Adrenal gland (tissue), 12 donors: ENCODE results near the gene KRTAP12-3. TPM values are rescaled to one million over a fixed set of nuclear protein-coding genes. Genes with fewer than 3 reads are reported as not detected.

Experiments
- DNase-seq, 7 donors: peaks; one replicate each; pipeline ENCODE4 v3.0.0-alpha.2; 2019 to 2020
- H3K27ac ChIP-seq, 5 donors: fragments of 200-600 bp; sonication (generic) in 4 of 5; 1 replicate in 3 of 5; 2 replicates in 2 of 5; pipeline versions ENCODE4 v1.5.1 to v1.8.0; 2016 to 2020; ENCODE audit warnings: mild to moderate bottlenecking in 1 of 5
- H3K27me3 ChIP-seq: fragments of 200-600 bp; 2 replicates; pipeline ENCODE4 v1.8.0; 2021
- H3K36me3 ChIP-seq, 2 donors: fragments of 200-600 bp; replicated peaks in 1 of 2; 1 replicate in 1 of 2; 2 replicates in 1 of 2; pipeline versions ENCODE4 v1.5.1 to v1.8.0; 2018 to 2022
- H3K4me1 ChIP-seq, 2 donors: fragments of 200-600 bp; replicated peaks in 1 of 2; 1 replicate in 1 of 2; 2 replicates in 1 of 2; pipeline versions ENCODE4 v1.5.1 to v1.8.0; 2018 to 2021
- H3K4me3 ChIP-seq, 4 donors: fragments of 200-600 bp; sonication (generic) in 3 of 4; one replicate each; pipeline ENCODE4 v1.5.1; 2016 to 2018
- H3K9me3 ChIP-seq, 3 donors: fragments of 200-600 bp; sonication (generic) in 1 of 3; replicated peaks in 1 of 3; 1 replicate in 2 of 3; 2 replicates in 1 of 3; pipeline versions ENCODE4 v1.5.1 to v1.8.0; 2016 to 2021
- CTCF ChIP-seq, 6 experiments: fragments of 450-650 bp in 4 of 6; fragments of 200-600 bp in 2 of 6; sonication (generic) in 1 of 6; IDR thresholded peaks; 1 replicate in 5 of 6; 2 replicates in 1 of 6; pipeline versions ENCODE4 v1.5.1 to v1.8.0; 2016 to 2021; ENCODE audit warnings: antibody characterized with exemption in 6 of 6, mild to moderate bottlenecking in 2 of 6, moderate library complexity in 1 of 6
- POLR2A ChIP-seq, 2 donors: fragments of 450-650 bp; IDR thresholded peaks; one replicate each; pipeline ENCODE4 v1.6.1; 2017; ENCODE audit warnings: antibody characterized with exemption in 2 of 2, mild to moderate bottlenecking in 2 of 2, moderate library complexity in 1 of 2
- WGBS, 4 donors: extraction: QIAGEN DNeasy Blood & Tissue Kit in 2 of 4; methylation state at CpG; one replicate each; pipeline versions ENCODE4 v1.1.5 to v1.1.7; 2013 to 2017; 5-methylcytosine and 5-hydroxymethylcytosine counted together
- intact Hi-C, 2 donors: fragments of 100-400 bp; cut with DNase I; formaldehyde crosslinking; loops; one replicate each; pipeline versions ENCODE4 v1.14.1 to v1.15.0; 2022 to 2023
- polyA plus RNA-seq, 3 donors: library from polyadenylated mRNA; stranded (reverse); fragments of 200-250 nt in 2 of 3; fragments of 350-450 nt in 1 of 3; fragmentation: Illumina TruSeq in 1 of 3; extraction: RNeasy Lipid Tissue Mini Kit (QIAGEN cat#74804) in 1 of 3; gene quantifications; one replicate each; pipeline ENCODE4 v1.2.3, GENCODE V29; 2013 to 2014
- small RNA-seq, 2 donors: library from RNA; depleted of rRNA; stranded (forward); fragments of <200 nt; gene quantifications; one replicate each; pipeline ENCODE3, GENCODE V24; 2016
- total RNA-seq, 9 donors: library from RNA; depleted of rRNA in 4 of 9; stranded (reverse); fragments of >200 nt in 4 of 9; fragments of 120-200 nt in 1 of 9; fragmentation: NEBNext Ultra II Directional in 1 of 9; extraction: Animal tissue kit (Norgen Biotek cat#: 25700) in 1 of 9; gene quantifications; one replicate each; pipeline versions ENCODE4 v1.1.0 to v1.2.4, GENCODE V29; 2013 to 2023
- donor health status: healthy with polysubstance abuse.
- donor health status: Bipolar disorder and iron deficiency.
- donor health status: DM: yes; HTN: yes; CAD: no.
- donor health status: DM: no; HTN: no; CAD: no.
- donor health status: DM: no; HTN: no; CAD: no.
- donor health status: DM: yes; HTN: yes; CAD: no.

KRTAP12-3 gene
- total and polyA plus RNA-seq, 12 donors = not detected

- no peak overlapping the region for H3K4me3 ChIP-seq
- no peaks in the 10 kb centered on the region for H3K36me3 ChIP-seq
- H3K9me3 ChIP-seq = no peaks in the 10 kb centered on the region
- no peak overlapping the region for H3K27ac ChIP-seq
- no peaks in the 10 kb centered on the region for H3K4me1 ChIP-seq
- intact Hi-C loops = no loop called here
- 4 to 13% (median 5%) methylated on average over 21 to 54 of the region's 54 CpGs for WGBS, 4 donors
- peaks cover 88% of the 10 kb centered on the region for H3K27me3 ChIP-seq
- TF ChIP-seq POLR2A (IDR thresholded peaks at IDR 0.05) (no peak), CTCF (IDR thresholded peaks at IDR 0.05) (no peak)
- no peak for DNase-seq
Measured at GRCh38 chr21:44706026-44706705, 48.4 kb downstream of the KRTAP12-3 start.

DNA sequence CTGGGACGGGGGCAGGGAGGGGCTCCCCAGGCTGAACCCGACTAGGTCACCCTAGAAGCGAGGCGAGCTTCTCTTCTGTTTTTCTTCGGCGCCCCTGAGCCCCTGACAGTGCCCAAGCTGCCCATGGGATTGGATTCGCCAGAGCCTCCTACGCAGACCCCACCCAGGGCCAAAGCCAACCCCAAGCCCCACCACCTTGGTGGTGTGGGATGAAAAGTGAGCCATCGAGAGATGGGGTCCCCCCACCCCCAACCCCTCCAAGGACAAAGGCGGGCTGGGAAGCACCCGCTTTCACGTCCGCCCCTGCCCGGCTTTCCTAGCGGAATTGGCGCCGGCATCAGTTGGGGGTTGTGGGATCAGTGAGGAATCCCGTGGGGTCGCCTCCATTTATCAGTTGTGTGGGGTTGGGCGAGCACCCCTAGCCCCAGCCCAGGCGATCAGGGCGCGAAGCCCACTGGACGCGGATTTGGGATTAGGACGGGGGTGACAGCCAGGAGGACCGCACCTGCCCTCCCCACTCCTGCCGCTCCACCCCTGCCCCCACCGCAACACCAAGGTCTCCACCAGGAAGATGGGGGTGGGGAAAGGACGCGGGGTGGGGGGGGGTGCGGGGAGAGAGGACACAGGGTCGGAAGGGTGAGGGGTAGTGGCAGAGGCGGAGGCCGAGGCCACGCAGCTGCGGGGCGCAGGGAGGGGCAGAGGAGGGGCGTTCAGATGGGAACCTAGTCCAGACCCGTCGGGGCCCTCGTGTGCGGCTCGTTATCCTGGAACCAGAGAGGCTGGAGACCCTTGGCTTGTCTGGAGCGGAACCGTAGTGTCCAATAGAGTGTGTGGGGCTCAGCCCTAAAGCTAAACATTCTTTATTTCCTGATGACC lies 49.2 kb downstream of the KRTAP12-3 start:
- intact Hi-C loops = no loop called here
- TF ChIP-seq CTCF (IDR thresholded peaks at IDR 0.05) (no peak), POLR2A (IDR thresholded peaks at IDR 0.05) (no peak)
- H3K4me3 ChIP-seq = no peak overlapping the region
- no peaks in the 10 kb centered on the region for H3K9me3 ChIP-seq
- H3K4me1 ChIP-seq = no peaks in the 10 kb centered on the region
- no peaks in the 10 kb centered on the region for H3K36me3 ChIP-seq
- H3K27ac ChIP-seq = no peak overlapping the region
- 3 to 8% (median 3%) methylated on average over 14 to 46 of the region's 46 CpGs for WGBS, 4 donors
- DNase-seq = peak in 1 of 7 donors; percentile 2
- H3K27me3 ChIP-seq = peaks cover 88% of the 10 kb centered on the region

Small RNAs within 50 kb of the gene (small RNA-seq; reads per million reads assigned to genes)
- gene KRTAP12-6P = 0 reads per million in 2 donors

Other genes starting within 250 kb of the KRTAP12-3 start
- 1 to 10 TPM in 7 of 9 donors, under 1 TPM in 2; 0.67 to 3.2 (median 2.3) TPM for gene LRRC3, start 202.4 kb upstream of the KRTAP12-3 start, total RNA-seq
- 1 to 10 TPM in 2 of 3 donors, under 1 TPM in 1; 0.97 to 1.9 (median 1.0) TPM for gene LRRC3, start 202.4 kb upstream of the KRTAP12-3 start, polyA plus RNA-seq
- not detected for gene KRTAP10-1, start 117.7 kb upstream of the KRTAP12-3 start, total RNA-seq
- gene KRTAP10-1, start 117.7 kb upstream of the KRTAP12-3 start, polyA plus RNA-seq = not detected
- gene KRTAP10-2, start 106.4 kb upstream of the KRTAP12-3 start, total RNA-seq = not detected
- gene KRTAP10-2, start 106.4 kb upstream of the KRTAP12-3 start, polyA plus RNA-seq = not detected
- gene KRTAP10-3, start 99.1 kb upstream of the KRTAP12-3 start, total RNA-seq = not detected
- not detected for gene KRTAP10-3, start 99.1 kb upstream of the KRTAP12-3 start, polyA plus RNA-seq
- gene KRTAP10-4, start 84.2 kb upstream of the KRTAP12-3 start, total RNA-seq = not detected
- not detected for gene KRTAP10-4, start 84.2 kb upstream of the KRTAP12-3 start, polyA plus RNA-seq
- not detected for gene KRTAP10-5, start 77.3 kb upstream of the KRTAP12-3 start, total RNA-seq
- gene KRTAP10-5, start 77.3 kb upstream of the KRTAP12-3 start, polyA plus RNA-seq = not detected
- not detected for gene KRTAP10-6, start 65.4 kb upstream of the KRTAP12-3 start, total RNA-seq
- not detected for gene KRTAP10-6, start 65.4 kb upstream of the KRTAP12-3 start, polyA plus RNA-seq
- not detected for gene KRTAP10-7, start 57.3 kb upstream of the KRTAP12-3 start, total RNA-seq
- not detected for gene KRTAP10-7, start 57.3 kb upstream of the KRTAP12-3 start, polyA plus RNA-seq
- gene KRTAP10-8, start 45.9 kb upstream of the KRTAP12-3 start, total RNA-seq = not detected
- not detected for gene KRTAP10-8, start 45.9 kb upstream of the KRTAP12-3 start, polyA plus RNA-seq
- not detected for gene KRTAP10-9, start 30.8 kb upstream of the KRTAP12-3 start, total RNA-seq
- gene KRTAP10-9, start 30.8 kb upstream of the KRTAP12-3 start, polyA plus RNA-seq = not detected
- not detected for gene KRTAP10-10, start 20.6 kb upstream of the KRTAP12-3 start, total RNA-seq
- not detected for gene KRTAP10-10, start 20.6 kb upstream of the KRTAP12-3 start, polyA plus RNA-seq
- not detected for gene KRTAP10-11, start 11.5 kb upstream of the KRTAP12-3 start, total RNA-seq
- not detected for gene KRTAP10-11, start 11.5 kb upstream of the KRTAP12-3 start, polyA plus RNA-seq
- gene KRTAP12-4, start 3.3 kb upstream of the KRTAP12-3 start, total RNA-seq = not detected
- not detected for gene KRTAP12-4, start 3.3 kb upstream of the KRTAP12-3 start, polyA plus RNA-seq
- not detected for gene KRTAP12-2, start 9.0 kb downstream of the KRTAP12-3 start, total RNA-seq
- gene KRTAP12-2, start 9.0 kb downstream of the KRTAP12-3 start, polyA plus RNA-seq = not detected
- gene KRTAP12-1, start 24.2 kb downstream of the KRTAP12-3 start, total RNA-seq = not detected
- gene KRTAP12-1, start 24.2 kb downstream of the KRTAP12-3 start, polyA plus RNA-seq = not detected
- not detected for gene KRTAP10-12, start 39.2 kb downstream of the KRTAP12-3 start, total RNA-seq
- not detected for gene KRTAP10-12, start 39.2 kb downstream of the KRTAP12-3 start, polyA plus RNA-seq
- not detected for gene TSPEAR, start 53.6 kb downstream of the KRTAP12-3 start, total RNA-seq
- gene TSPEAR, start 53.6 kb downstream of the KRTAP12-3 start, polyA plus RNA-seq = not detected
- 10 to 100 TPM; 50.8 to 99.9 (median 74.0) TPM for gene UBE2G2, start 143.9 kb downstream of the KRTAP12-3 start, total RNA-seq
- gene UBE2G2, start 143.9 kb downstream of the KRTAP12-3 start, polyA plus RNA-seq = 10 to 100 TPM; 44.8 to 72.8 (median 63.7) TPM
- 10 to 100 TPM; 61.1 to 92.3 (median 79.4) TPM for gene SUMO3, start 160.1 kb downstream of the KRTAP12-3 start, total RNA-seq
- 10 to 100 TPM; 21.1 to 70.6 (median 36.4) TPM for gene SUMO3, start 160.1 kb downstream of the KRTAP12-3 start, polyA plus RNA-seq
- 100 to 1,000 TPM; 114 to 467 (median 222) TPM for gene PTTG1IP, start 215.8 kb downstream of the KRTAP12-3 start, total RNA-seq
- 100 to 1,000 TPM; 110 to 138 (median 118) TPM for gene PTTG1IP, start 215.8 kb downstream of the KRTAP12-3 start, polyA plus RNA-seq